ENCODE results near the gene CDH12.
"Not testable (repeated sequence)": the region's sequence is repeated elsewhere in the genome, so short reads cannot be mapped to it uniquely, and the experiment has no call there.

CDH12 gene

DNA sequence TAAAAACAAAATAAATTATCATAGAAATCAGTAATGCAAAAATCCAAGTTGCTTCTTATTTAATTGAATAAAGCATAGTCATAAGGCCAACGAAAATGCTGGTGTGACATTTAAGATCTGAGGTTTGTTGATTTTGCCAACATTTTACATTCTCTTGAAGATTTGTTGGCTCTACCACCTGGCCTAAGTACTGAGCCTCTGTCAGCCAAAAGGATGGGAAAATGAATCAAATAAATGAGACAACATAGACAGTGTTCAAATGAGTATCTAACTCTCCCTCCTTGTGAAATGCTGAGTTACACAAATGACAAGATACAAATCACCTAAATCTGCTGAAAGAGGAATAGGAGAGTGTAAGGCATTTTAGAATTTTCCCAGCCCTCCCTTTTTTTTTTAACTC, 575.0 kb downstream of the CDH12 start:
- no peak overlapping the region for H2BK5ac ChIP-seq (ENCODE audit: low read depth, low read length, poor library complexity)
- no peak overlapping the region for H3K4me2 ChIP-seq (ENCODE audit: low read length)
- no peaks in the 10 kb centered on the region for H3K4me1 ChIP-seq (ENCODE audit: control insufficient read depth in 1 of 2, insufficient read depth in 2 of 2, low read length in 2 of 2)
- no peak overlapping the region for H3K27ac ChIP-seq (ENCODE audit: low read depth, low read length)
- no peak overlapping the region for H2AFZ ChIP-seq (ENCODE audit: insufficient read depth, low read length, poor library complexity)
- no peaks in the 10 kb centered on the region for H3K79me1 ChIP-seq (ENCODE audit: low read length)
- H4K91ac ChIP-seq (ENCODE audit: low read depth, low read length), result no peak overlapping the region
- no peaks in the 10 kb centered on the region for H3K79me2 ChIP-seq (ENCODE audit: control insufficient read depth, insufficient read depth, low read length, poor library complexity)
- no peak overlapping the region for H3K4ac ChIP-seq (ENCODE audit: low read depth, low read length)
- no peak overlapping the region for H2BK120ac ChIP-seq (ENCODE audit: insufficient read depth, low read length, poor library complexity)
- no peak overlapping the region for H3K4me3 ChIP-seq (ENCODE audit: low read depth, low read length)
- H3K9me3 ChIP-seq (ENCODE audit: insufficient read depth, low read depth, low read length), result no peaks in the 10 kb centered on the region
- no peak overlapping the region for H3K18ac ChIP-seq (ENCODE audit: low read length)
- no peak overlapping the region for H3K14ac ChIP-seq (ENCODE audit: low read length)
- H3K23ac ChIP-seq (ENCODE audit: low read length), result no peak overlapping the region
- H2AK5ac ChIP-seq (ENCODE audit: low read length), result no peak overlapping the region
- no CpG with 5 or more reads among the region's 1 CpG for WGBS (ENCODE audit: extremely low coverage, insufficient coverage, insufficient read length)
- DNase-seq, result no peak
- H3K9ac ChIP-seq (ENCODE audit: low read length), result no peak overlapping the region
- H4K12ac ChIP-seq (ENCODE audit: low read depth, low read length), result no peak overlapping the region
- no peak overlapping the region for H4K8ac ChIP-seq (ENCODE audit: low read depth, low read length)
- H3K27me3 ChIP-seq (ENCODE audit: insufficient read depth, low read length), result no peaks in the 10 kb centered on the region
- no peaks in the 10 kb centered on the region for H3K36me3 ChIP-seq (ENCODE audit: control insufficient read depth in 1 of 2, insufficient read depth in 2 of 2, low read length in 2 of 2)
- no peak overlapping the region for H2BK12ac ChIP-seq (ENCODE audit: low read length)

- H3K4me2 ChIP-seq (ENCODE audit: low read length), result no peak overlapping the region
- H3K27ac ChIP-seq (ENCODE audit: low read depth, low read length), result no peak overlapping the region
- H4K8ac ChIP-seq (ENCODE audit: low read depth, low read length), result no peak overlapping the region
- H3K23ac ChIP-seq (ENCODE audit: low read length), result no peak overlapping the region
- H2AFZ ChIP-seq (ENCODE audit: insufficient read depth, low read length, poor library complexity), result no peak overlapping the region
- no peaks in the 10 kb centered on the region for H3K9me3 ChIP-seq (ENCODE audit: insufficient read depth, low read depth, low read length)
- no peaks in the 10 kb centered on the region for H3K4me1 ChIP-seq (ENCODE audit: control insufficient read depth in 1 of 2, insufficient read depth in 2 of 2, low read length in 2 of 2)
- no peaks in the 10 kb centered on the region for H3K36me3 ChIP-seq (ENCODE audit: control insufficient read depth in 1 of 2, insufficient read depth in 2 of 2, low read length in 2 of 2)
- no peak overlapping the region for H2BK12ac ChIP-seq (ENCODE audit: low read length)
- H3K9ac ChIP-seq (ENCODE audit: low read length), result no peak overlapping the region
- DNase-seq, result no peak
- H2BK120ac ChIP-seq (ENCODE audit: insufficient read depth, low read length, poor library complexity), result no peak overlapping the region
- no peak overlapping the region for H3K4ac ChIP-seq (ENCODE audit: low read depth, low read length)
- H3K79me1 ChIP-seq (ENCODE audit: low read length), result no peaks in the 10 kb centered on the region
- H2BK5ac ChIP-seq (ENCODE audit: low read depth, low read length, poor library complexity), result no peak overlapping the region
- no peak overlapping the region for H2AK5ac ChIP-seq (ENCODE audit: low read length)
- H3K27me3 ChIP-seq (ENCODE audit: insufficient read depth, low read length), result no peaks in the 10 kb centered on the region
- no peak overlapping the region for H3K14ac ChIP-seq (ENCODE audit: low read length)
- H3K79me2 ChIP-seq (ENCODE audit: control insufficient read depth, insufficient read depth, low read length, poor library complexity), result no peaks in the 10 kb centered on the region
- no peak overlapping the region for H3K4me3 ChIP-seq (ENCODE audit: low read depth, low read length)
- H4K91ac ChIP-seq (ENCODE audit: low read depth, low read length), result no peak overlapping the region
- H3K18ac ChIP-seq (ENCODE audit: low read length), result no peak overlapping the region
- WGBS (ENCODE audit: extremely low coverage, insufficient coverage, insufficient read length), result no CpG with 5 or more reads among the region's 4 CpGs
- H4K12ac ChIP-seq (ENCODE audit: low read depth, low read length), result no peak overlapping the region
These were observed 576.1 kb downstream of the CDH12 start for GRCh38 chr5:22277006-22277405.

GRCh38 chr5:22265855-22266254, 587.3 kb downstream of the CDH12 start:
- H3K79me2 ChIP-seq (ENCODE audit: control insufficient read depth, insufficient read depth, low read length, poor library complexity); H2AFZ ChIP-seq (ENCODE audit: insufficient read depth, low read length, poor library complexity); H2BK120ac ChIP-seq (ENCODE audit: insufficient read depth, low read length, poor library complexity); H2BK5ac ChIP-seq (ENCODE audit: low read depth, low read length, poor library complexity); H3K27ac ChIP-seq (ENCODE audit: low read depth, low read length); H3K27me3 ChIP-seq (ENCODE audit: insufficient read depth, low read length); DNase-seq; H3K4me3 ChIP-seq (ENCODE audit: low read depth, low read length); H3K79me1 ChIP-seq (ENCODE audit: low read length); H3K4me2 ChIP-seq (ENCODE audit: low read length); H4K8ac ChIP-seq (ENCODE audit: low read depth, low read length); H3K9ac ChIP-seq (ENCODE audit: low read length); H3K9me3 ChIP-seq (ENCODE audit: insufficient read depth, low read depth, low read length); H2AK5ac ChIP-seq (ENCODE audit: low read length); H3K4me1 ChIP-seq (ENCODE audit: control insufficient read depth in 1 of 2, insufficient read depth in 2 of 2, low read length in 2 of 2); H2BK12ac ChIP-seq (ENCODE audit: low read length); H3K36me3 ChIP-seq (ENCODE audit: control insufficient read depth in 1 of 2, insufficient read depth in 2 of 2, low read length in 2 of 2); H3K14ac ChIP-seq (ENCODE audit: low read length); H3K4ac ChIP-seq (ENCODE audit: low read depth, low read length); H3K18ac ChIP-seq (ENCODE audit: low read length); H4K12ac ChIP-seq (ENCODE audit: low read depth, low read length); H3K23ac ChIP-seq (ENCODE audit: low read length); H4K91ac ChIP-seq (ENCODE audit: low read depth, low read length): not testable (repeated sequence)
- WGBS (ENCODE audit: extremely low coverage, insufficient coverage, insufficient read length), result no CpG with 5 or more reads among the region's 7 CpGs

- Histone ChIP-seq H3K9me3 (ENCODE audit: insufficient read depth, low read depth, low read length) (no peaks in the 10 kb centered on the region), H3K4me3 (ENCODE audit: low read depth, low read length) (no peak overlapping the region), H4K8ac (ENCODE audit: low read depth, low read length) (no peak overlapping the region), H4K12ac (ENCODE audit: low read depth, low read length) (no peak overlapping the region), H2BK120ac (ENCODE audit: insufficient read depth, low read length, poor library complexity) (no peak overlapping the region), H3K4me2 (ENCODE audit: low read length) (no peak overlapping the region), H3K14ac (ENCODE audit: low read length) (no peak overlapping the region), H3K4ac (ENCODE audit: low read depth, low read length) (no peak overlapping the region), H3K23ac (ENCODE audit: low read length) (no peak overlapping the region), H3K27ac (ENCODE audit: low read depth, low read length) (no peak overlapping the region), H3K4me1 (ENCODE audit: control insufficient read depth in 1 of 2, insufficient read depth in 2 of 2, low read length in 2 of 2) (no peaks in the 10 kb centered on the region), H2AFZ (ENCODE audit: insufficient read depth, low read length, poor library complexity) (no peak overlapping the region), H3K79me1 (ENCODE audit: low read length) (no peaks in the 10 kb centered on the region), H3K36me3 (ENCODE audit: control insufficient read depth in 1 of 2, insufficient read depth in 2 of 2, low read length in 2 of 2) (no peaks in the 10 kb centered on the region), H3K18ac (ENCODE audit: low read length) (no peak overlapping the region), H3K79me2 (ENCODE audit: control insufficient read depth, insufficient read depth, low read length, poor library complexity) (no peaks in the 10 kb centered on the region), H2AK5ac (ENCODE audit: low read length) (no peak overlapping the region), H2BK5ac (ENCODE audit: low read depth, low read length, poor library complexity) (no peak overlapping the region), H3K27me3 (ENCODE audit: insufficient read depth, low read length) (no peaks in the 10 kb centered on the region), H3K9ac (ENCODE audit: low read length) (no peak overlapping the region), H2BK12ac (ENCODE audit: low read length) (no peak overlapping the region), H4K91ac (ENCODE audit: low read depth, low read length) (no peak overlapping the region)
- no CpG with 5 or more reads among the region's 5 CpGs for WGBS (ENCODE audit: extremely low coverage, insufficient coverage, insufficient read length)
- no peak for DNase-seq
These were observed 595.0 kb downstream of the CDH12 start for GRCh38 chr5:22258139-22258538.

Measured in trophoblast cell (in vitro differentiated cells and primary cell).